Activated CD4-positive, alpha-beta T cell treated with anti-CD3 and anti-CD28 coated beads, Interleukin-2, amount 10 ng/mL, durations not matched to agents 24 days and 14 days (primary cell): ENCODE results near the gene CDHR1. TPM values are rescaled to one million over a fixed set of nuclear protein-coding genes. Genes with fewer than 3 reads are reported as not detected.
A peak's percentile ranks its signal among the peaks of the same experiment; 100 is the strongest.
"Not testable (repeated sequence)": the region's sequence is repeated elsewhere in the genome, so short reads cannot be mapped to it uniquely, and the experiment has no call there.

Experiments used
- DNase-seq: peaks from one replicate; pipeline ENCODE4 v3.0.0; 2022
- H3K27ac Mint-ChIP-seq: one replicate; pipeline ENCODE4 v1.8.0; 2022; ENCODE audit warnings: mild to moderate bottlenecking, mixed read lengths
- H3K27me3 Mint-ChIP-seq: one replicate; pipeline ENCODE4 v1.8.0; 2022; ENCODE audit warnings: mixed read lengths
- H3K36me3 Mint-ChIP-seq: one replicate; pipeline ENCODE4 v1.8.0; 2022; ENCODE audit warnings: low read depth, mild to moderate bottlenecking, mixed read lengths
- H3K4me1 Mint-ChIP-seq: one replicate; pipeline ENCODE4 v1.8.0; 2021; ENCODE audit warnings: mixed read lengths
- H3K4me3 Mint-ChIP-seq: one replicate; pipeline ENCODE4 v1.8.0; 2022; ENCODE audit warnings: mild to moderate bottlenecking, moderate library complexity, mixed read lengths
- H3K9me3 Mint-ChIP-seq: one replicate; pipeline ENCODE4 v1.8.0; 2021; ENCODE audit warnings: mixed read lengths
- intact Hi-C: fragments of 100-400 bp; cut with micrococcal nuclease; formaldehyde crosslinking; loops from one replicate; pipeline ENCODE4 v1.15.1; 2023
- total RNA-seq: library from RNA; stranded (reverse); gene quantifications from 2 replicates; pipeline ENCODE4 v1.2.3, GENCODE V29; 2022

The CDHR1 gene
- total RNA-seq, 1 donor from 2014 or later: 0.33 TPM

DNA sequence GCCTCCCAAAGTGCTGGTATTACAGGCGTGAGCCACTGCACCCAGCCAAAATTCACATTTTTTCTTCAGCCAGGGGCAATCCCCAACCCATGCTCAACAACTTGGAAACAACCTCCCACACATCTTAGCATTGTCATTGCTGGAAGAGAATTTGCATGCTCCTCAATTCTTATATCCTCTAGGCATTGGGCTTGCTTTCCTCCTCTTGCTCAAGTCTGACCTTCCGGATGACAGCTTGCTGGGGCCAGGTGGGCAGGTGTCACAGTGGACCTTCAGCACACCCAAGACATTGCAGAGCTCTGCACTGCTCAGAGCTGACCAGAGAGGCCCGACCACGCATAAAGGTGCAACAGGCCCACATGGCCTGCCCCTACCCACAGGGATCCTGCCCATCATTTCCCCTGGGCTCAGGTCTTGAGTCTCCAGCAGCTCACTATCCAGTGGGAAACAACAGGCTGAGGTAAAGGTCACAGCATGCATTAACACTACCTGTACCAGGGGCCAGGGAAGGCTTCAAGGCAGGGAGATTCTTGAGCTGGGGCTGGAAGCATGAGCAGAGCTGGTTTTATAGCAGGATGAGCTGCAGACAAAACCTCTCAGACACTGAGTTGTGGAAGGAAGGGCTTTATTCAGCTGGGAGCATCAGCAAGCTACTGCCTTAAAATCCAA is 27.6 kb upstream of the CDHR1 start:
- intact Hi-C loops: no loop called here
- Mint-ChIP-seq H3K4me1 (no peaks in the 10 kb centered on the region), H3K36me3 (no peaks in the 10 kb centered on the region), H3K27ac (no peak overlapping the region), H3K4me3 (no peak overlapping the region), H3K9me3 (no peaks in the 10 kb centered on the region), H3K27me3 (peaks cover 8% of the 10 kb centered on the region)
- no peak for DNase-seq

DNA sequence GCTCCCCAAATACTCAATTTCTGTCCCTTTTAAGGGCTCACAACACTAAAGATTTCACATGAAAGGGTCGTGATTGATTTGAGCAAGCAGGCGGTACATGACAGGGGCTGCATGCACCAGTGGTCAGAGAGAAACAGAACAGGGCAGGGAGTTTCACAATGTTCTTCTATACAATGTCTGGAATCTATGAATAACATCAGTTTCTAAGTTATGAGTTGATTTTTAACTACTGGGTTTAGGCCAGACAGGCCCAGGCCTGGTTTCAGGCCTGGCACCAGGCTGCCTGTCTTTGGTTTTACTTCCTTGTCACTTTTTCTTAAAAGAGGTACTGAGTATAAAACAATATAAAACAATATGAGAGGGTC is 27.1 kb upstream of the CDHR1 start:
- intact Hi-C loops, H3K27ac Mint-ChIP-seq, H3K36me3 Mint-ChIP-seq, H3K4me1 Mint-ChIP-seq, H3K4me3 Mint-ChIP-seq, DNase-seq, H3K9me3 Mint-ChIP-seq, H3K27me3 Mint-ChIP-seq: not testable (repeated sequence)

- H3K27me3 Mint-ChIP-seq, H3K27ac Mint-ChIP-seq, H3K36me3 Mint-ChIP-seq, H3K4me1 Mint-ChIP-seq, H3K4me3 Mint-ChIP-seq, H3K9me3 Mint-ChIP-seq, intact Hi-C loops, DNase-seq: not testable (repeated sequence)
Observed at GRCh38 chr10:84168382-84168781, 26.0 kb upstream of the CDHR1 start.

GRCh38 chr10:84171237-84171636 is 23.1 kb upstream of the CDHR1 start:
- intact Hi-C loops, H3K9me3 Mint-ChIP-seq, H3K27me3 Mint-ChIP-seq, DNase-seq, H3K4me1 Mint-ChIP-seq, H3K4me3 Mint-ChIP-seq, H3K36me3 Mint-ChIP-seq, H3K27ac Mint-ChIP-seq: not testable (repeated sequence)

DNA sequence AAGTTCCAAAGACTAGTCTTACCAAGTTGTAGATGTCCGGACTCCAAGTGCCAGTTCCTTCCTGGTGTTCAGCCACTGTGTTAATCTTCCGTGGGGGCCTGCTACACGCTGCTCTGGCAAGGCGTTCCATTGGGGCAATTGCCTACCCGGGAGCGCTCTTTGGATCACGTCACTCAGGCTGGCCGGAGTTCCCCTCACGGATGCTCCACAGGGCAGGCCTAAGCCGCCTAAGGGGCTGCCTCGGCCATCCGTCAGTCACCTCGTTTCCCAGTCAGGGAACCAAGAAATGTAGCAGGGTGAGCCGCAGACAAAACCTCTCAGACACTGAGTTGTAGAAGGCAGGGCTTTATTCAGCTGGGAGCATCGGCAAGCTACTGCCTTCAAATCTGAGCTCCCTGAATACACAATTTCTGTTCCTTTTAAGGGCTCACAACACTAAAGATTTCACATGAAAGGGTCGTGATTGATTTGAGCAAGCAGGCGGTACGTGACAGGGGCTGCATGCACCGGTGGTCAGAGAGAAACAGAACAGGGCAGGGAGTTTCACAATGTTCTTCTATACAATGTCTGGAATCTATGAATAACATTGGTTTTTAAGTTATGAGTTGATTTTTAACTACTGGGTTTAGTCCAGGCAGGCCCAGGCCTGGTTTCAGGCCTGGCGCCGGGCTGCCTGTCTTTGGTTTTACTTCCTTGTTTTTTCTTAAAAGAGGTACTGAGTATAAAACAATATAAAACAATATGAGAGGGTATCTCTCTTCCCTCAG is 22.5 kb upstream of the CDHR1 start:
- intact Hi-C loops, DNase-seq, H3K4me3 Mint-ChIP-seq, H3K36me3 Mint-ChIP-seq, H3K4me1 Mint-ChIP-seq, H3K9me3 Mint-ChIP-seq, H3K27me3 Mint-ChIP-seq, H3K27ac Mint-ChIP-seq: not testable (repeated sequence)

GRCh38 chr10:84172467-84173356 is 21.6 kb upstream of the CDHR1 start:
- intact Hi-C loops: no loop called here

DNA sequence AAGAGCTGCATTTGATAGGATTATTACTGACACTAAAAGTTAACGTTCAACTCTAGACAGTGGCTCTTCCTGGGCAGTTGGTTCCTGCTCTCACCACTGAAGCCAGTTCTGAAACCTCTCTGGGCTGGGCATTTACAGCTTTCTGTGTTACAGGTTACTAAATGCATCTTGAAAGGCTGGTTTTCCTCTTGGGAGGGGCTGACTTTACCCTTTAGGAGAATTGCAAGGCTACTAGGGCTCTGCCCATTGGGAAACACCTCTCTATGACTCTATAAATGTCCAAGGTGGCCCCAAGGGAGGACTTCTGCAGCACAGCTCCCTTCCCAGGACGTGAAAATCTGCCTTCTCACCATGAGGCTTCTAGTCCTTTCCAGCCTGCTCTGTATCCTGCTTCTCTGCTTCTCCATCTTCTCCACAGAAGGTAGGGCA is 20.8 kb upstream of the CDHR1 start, which contains the start of gene GPR15LG:
Gene GPR15LG, plus strand, starts transcription at position 301 of the 429 bp plus-strand sequence. Its CDS starts 51 bp downstream, at position 352.
- Mint-ChIP-seq H3K4me3 (no peak within 1 kb of the TSS), H3K4me1 (peaks cover 5% of the 10 kb centered on the region), H3K27me3 (no peaks in the 10 kb centered on the region), H3K36me3 (no peaks in the 10 kb centered on the region), H3K9me3 (no peaks in the 10 kb centered on the region), H3K27ac (no peak within 1 kb of the TSS)
- DNase-seq: no peak
- intact Hi-C loops: no loop called here

More at GRCh38 chr10:84172467-84173356, 21.6 kb upstream of the CDHR1 start:
- Mint-ChIP-seq H3K9me3 (no peaks in the 10 kb centered on the region), H3K36me3 (no peaks in the 10 kb centered on the region), H3K27ac (no peak overlapping the region), H3K4me1 (peaks cover 5% of the 10 kb centered on the region), H3K4me3 (no peak overlapping the region), H3K27me3 (no peaks in the 10 kb centered on the region)
- no peak for DNase-seq

GRCh38 chr10:84175436-84175835 is 18.9 kb upstream of the CDHR1 start:
- H3K4me3 Mint-ChIP-seq: no peak overlapping the region
- H3K4me1 Mint-ChIP-seq: peaks cover 5% of the 10 kb centered on the region
- no peaks in the 10 kb centered on the region for H3K9me3 Mint-ChIP-seq
- intact Hi-C loops: no loop called here
- no peaks in the 10 kb centered on the region for H3K36me3 Mint-ChIP-seq
- no peak overlapping the region for H3K27ac Mint-ChIP-seq
- no peak for DNase-seq
- H3K27me3 Mint-ChIP-seq: no peaks in the 10 kb centered on the region

GRCh38 chr10:84176351-84176750 is 18.0 kb upstream of the CDHR1 start:
- intact Hi-C loops: no loop called here
- no peak for DNase-seq

GRCh38 chr10:84176836-84177474 is 17.4 kb upstream of the CDHR1 start:
- no peaks in the 10 kb centered on the region for H3K9me3 Mint-ChIP-seq
- H3K27me3 Mint-ChIP-seq: no peaks in the 10 kb centered on the region
- no peak overlapping the region for H3K27ac Mint-ChIP-seq
- no peaks in the 10 kb centered on the region for H3K36me3 Mint-ChIP-seq
- DNase-seq: no peak
- peaks cover 5% of the 10 kb centered on the region for H3K4me1 Mint-ChIP-seq
- intact Hi-C loops: no loop called here
- no peak overlapping the region for H3K4me3 Mint-ChIP-seq

More at GRCh38 chr10:84176351-84176750, 18.0 kb upstream of the CDHR1 start:
- Mint-ChIP-seq H3K4me3 (no peak overlapping the region), H3K4me1 (peaks cover 5% of the 10 kb centered on the region), H3K27ac (no peak overlapping the region), H3K9me3 (no peaks in the 10 kb centered on the region), H3K27me3 (no peaks in the 10 kb centered on the region), H3K36me3 (no peaks in the 10 kb centered on the region)

GRCh38 chr10:84177541-84178141 is 16.7 kb upstream of the CDHR1 start:
- no peak overlapping the region for H3K4me3 Mint-ChIP-seq
- intact Hi-C loops: no loop called here

GRCh38 chr10:84178160-84178609 is 16.2 kb upstream of the CDHR1 start:
- Mint-ChIP-seq H3K4me3 (no peak overlapping the region), H3K4me1 (peaks cover 5% of the 10 kb centered on the region), H3K9me3 (no peaks in the 10 kb centered on the region), H3K27me3 (no peaks in the 10 kb centered on the region), H3K36me3 (no peaks in the 10 kb centered on the region), H3K27ac (no peak overlapping the region)
- intact Hi-C loops: no loop called here
- DNase-seq: no peak

More at GRCh38 chr10:84177541-84178141, 16.7 kb upstream of the CDHR1 start:
- Mint-ChIP-seq H3K36me3 (no peaks in the 10 kb centered on the region), H3K27me3 (no peaks in the 10 kb centered on the region), H3K27ac (no peak overlapping the region), H3K9me3 (no peaks in the 10 kb centered on the region), H3K4me1 (peaks cover 5% of the 10 kb centered on the region)
- DNase-seq: peak; percentile 78

DNA sequence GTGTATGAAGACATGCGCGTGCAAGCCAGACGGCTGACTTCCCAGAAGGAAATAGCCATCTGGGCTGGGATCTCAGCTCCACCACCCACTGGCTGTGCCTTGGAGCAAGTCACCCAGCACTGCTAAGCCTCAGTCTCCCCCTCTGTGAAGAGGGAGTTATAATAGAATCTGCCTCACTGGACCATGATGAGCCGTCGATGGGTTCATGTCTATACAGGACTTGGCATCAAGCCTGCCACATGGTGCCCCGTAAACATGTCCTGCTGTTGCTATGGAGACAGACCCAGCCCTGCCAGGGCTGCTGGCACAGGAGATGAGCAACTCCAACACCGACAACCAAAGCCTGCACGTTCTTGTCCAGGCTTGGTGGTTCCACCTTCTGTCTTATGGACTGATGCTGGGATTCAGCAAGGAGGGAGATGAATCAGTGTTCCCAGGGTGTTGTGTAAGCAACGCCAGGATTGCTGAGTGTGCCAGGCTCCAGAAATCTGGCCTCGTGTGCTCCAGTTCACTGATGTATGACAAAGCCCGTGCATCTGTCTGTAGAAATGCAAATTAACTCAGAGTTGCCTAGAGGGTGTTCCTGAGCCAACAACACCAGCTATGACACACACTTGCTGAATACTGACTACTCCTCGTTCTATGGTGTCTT is 15.2 kb upstream of the CDHR1 start:
- peaks cover 5% of the 10 kb centered on the region for H3K4me1 Mint-ChIP-seq
- no peaks in the 10 kb centered on the region for H3K27me3 Mint-ChIP-seq
- no peaks in the 10 kb centered on the region for H3K36me3 Mint-ChIP-seq
- H3K9me3 Mint-ChIP-seq: no peaks in the 10 kb centered on the region
- no peak overlapping the region for H3K27ac Mint-ChIP-seq
- intact Hi-C loops: no loop called here
- no peak overlapping the region for H3K4me3 Mint-ChIP-seq
- no peak for DNase-seq
